Gastroesophageal sphincter (tissue), 4 donors: ENCODE results near the gene CTTNBP2. TPM values are rescaled to one million over a fixed set of nuclear protein-coding genes. Genes with fewer than 3 reads are reported as not detected.

Source experiments
- ATAC-seq: fragments of 150-250 bp; one replicate; pipeline ENCODE4 v1.9.1; 2016; ENCODE audit warnings: mild to moderate bottlenecking, moderate library complexity
- H3K27ac ChIP-seq, 4 donors: fragments of 200-600 bp; sonication (generic) in 3 of 4; 1 replicate in 3 of 4; 2 replicates in 1 of 4; pipeline ENCODE4 v1.5.1; 2016 to 2019
- H3K27me3 ChIP-seq: fragments of 200-600 bp; sonication (generic); one replicate; pipeline ENCODE4 v1.5.1; 2019
- H3K36me3 ChIP-seq, 2 donors: fragments of 200-600 bp; sonication (generic); one replicate each; pipeline ENCODE4 v1.5.1; 2019; ENCODE audit warnings: control low read depth in 1 of 2
- H3K4me1 ChIP-seq, 3 donors: fragments of 200-600 bp; sonication (generic); 1 replicate in 2 of 3; 2 replicates in 1 of 3; pipeline ENCODE4 v1.5.1; 2016 to 2019; ENCODE audit warnings: control low read depth in 2 of 3
- H3K4me3 ChIP-seq, 2 donors: fragments of 200-600 bp; sonication (generic); one replicate each; pipeline ENCODE4 v1.5.1; 2019; ENCODE audit warnings: mild to moderate bottlenecking in 1 of 2, moderate library complexity in 1 of 2
- H3K9me3 ChIP-seq, 3 donors: fragments of 200-600 bp; sonication (generic); one replicate each; pipeline ENCODE4 v1.5.1; 2017 to 2019; ENCODE audit warnings: control low read depth in 2 of 3
- CTCF ChIP-seq, 4 experiments: fragments of 200-600 bp in 2 of 4; fragments of 450-650 bp in 2 of 4; sonication (generic) in 1 of 4; IDR thresholded peaks; one replicate each; pipeline ENCODE4 v1.5.1; 2017 to 2019; ENCODE audit warnings: antibody characterized with exemption in 4 of 4, mild to moderate bottlenecking in 2 of 4, moderate library complexity in 2 of 4
- EP300 ChIP-seq: sonication (generic); formaldehyde crosslinking; IDR thresholded peaks from one replicate; pipeline ENCODE4 v1.6.1; 2017; ENCODE audit warnings: antibody characterized with exemption, mild to moderate bottlenecking
- POLR2A ChIP-seq, 2 donors: fragments of 450-650 bp; IDR thresholded peaks; one replicate each; pipeline ENCODE4 v1.6.1; 2017; ENCODE audit warnings: antibody characterized with exemption in 2 of 2, mild to moderate bottlenecking in 2 of 2, moderate library complexity in 1 of 2
- POLR2AphosphoS5 ChIP-seq: sonication (generic); formaldehyde crosslinking; IDR thresholded peaks from one replicate; pipeline ENCODE4 v1.6.1; 2017; ENCODE audit warnings: antibody characterized with exemption
- WGBS, 2 donors: methylation state at CpG; one replicate each; pipeline ENCODE4 v1.1.5; 2018; ENCODE audit warnings: low coverage in 1 of 2; 5-methylcytosine and 5-hydroxymethylcytosine counted together
- total RNA-seq, 4 donors: library from RNA; depleted of rRNA; stranded (reverse); fragments of >200 nt; gene quantifications; one replicate each; pipeline ENCODE4 v1.1.0, GENCODE V29; 2016

The CTTNBP2 gene
- total RNA-seq, 4 donors from 2014 or later, result 6.1 to 17.4 (median 13.8) TPM

DNA sequence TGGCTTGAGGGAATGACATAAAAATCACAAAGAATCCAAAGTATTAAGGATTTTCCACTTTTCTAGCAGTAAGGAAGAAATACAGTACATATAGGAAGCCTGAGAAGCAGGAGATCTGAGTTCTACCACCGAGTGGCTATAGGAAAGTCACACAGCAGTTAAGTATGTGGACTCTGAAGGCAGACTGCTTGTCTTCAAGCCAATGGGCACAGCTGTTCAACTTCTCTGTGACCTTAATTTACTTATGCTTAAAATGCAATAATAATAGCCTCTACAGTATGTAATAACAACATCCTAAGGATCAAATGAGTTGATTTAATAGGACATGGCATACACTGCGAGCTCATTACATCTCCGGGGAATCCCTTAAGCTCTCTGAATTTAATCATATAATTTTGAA, 68.0 kb downstream of the CTTNBP2 start:
- H3K9me3 ChIP-seq, result no peaks in the 10 kb centered on the region
- H3K27ac ChIP-seq, result no peak overlapping the region
- 83 to 91% methylated on average over 3 of the region's 3 CpGs for WGBS, 2 donors
- TF ChIP-seq CTCF (IDR thresholded peaks at IDR 0.05) (no peak), EP300 (no peak), POLR2A (IDR thresholded peaks at IDR 0.05) (no peak), POLR2AphosphoS5 (no peak)
- peaks cover 0 to 28% (median 5%) of the 10 kb centered on the region in 3 donors for H3K4me1 ChIP-seq
- H3K4me3 ChIP-seq, result no peak overlapping the region
- ATAC-seq, result no peak
- H3K36me3 ChIP-seq, result no peaks in the 10 kb centered on the region
- no peaks in the 10 kb centered on the region for H3K27me3 ChIP-seq

DNA sequence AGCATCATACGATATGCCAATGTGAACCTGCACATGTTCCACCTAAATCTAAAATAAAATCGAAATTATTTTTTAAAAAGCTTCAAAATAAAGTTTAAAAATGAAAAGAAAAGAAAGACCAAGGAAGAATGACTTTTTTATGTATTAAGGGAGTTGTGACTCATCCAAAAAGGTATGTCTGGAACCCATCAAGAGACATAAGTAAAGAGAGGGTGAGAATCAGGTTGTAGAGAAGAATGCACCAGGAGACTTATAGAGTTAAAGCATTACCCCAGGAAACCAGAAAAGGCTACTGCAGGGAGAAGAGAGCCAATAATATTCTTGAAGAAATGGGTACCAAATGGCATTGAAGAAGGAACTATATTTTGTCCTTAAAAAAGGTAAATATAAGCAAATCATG, 69.8 kb downstream of the CTTNBP2 start:
- no peaks in the 10 kb centered on the region for H3K36me3 ChIP-seq
- 85 to 100% methylated on average over 1 to 2 of the region's 2 CpGs for WGBS, 2 donors
- no peaks in the 10 kb centered on the region for H3K9me3 ChIP-seq
- H3K4me3 ChIP-seq, result no peak overlapping the region
- TF ChIP-seq POLR2A (IDR thresholded peaks at IDR 0.05) (no peak), EP300 (no peak), POLR2AphosphoS5 (no peak), CTCF (IDR thresholded peaks at IDR 0.05) (no peak)
- H3K27ac ChIP-seq, result no peak overlapping the region
- H3K27me3 ChIP-seq, result no peaks in the 10 kb centered on the region
- no peak for ATAC-seq
- H3K4me1 ChIP-seq, result peaks cover 0 to 11% (median 5%) of the 10 kb centered on the region in 3 donors

GRCh38 chr7:117802660-117803059, 70.6 kb downstream of the CTTNBP2 start:
- Histone ChIP-seq H3K9me3 (no peaks in the 10 kb centered on the region), H3K36me3 (no peaks in the 10 kb centered on the region), H3K27me3 (no peaks in the 10 kb centered on the region), H3K4me1 (peaks cover 0 to 3% (median 3%) of the 10 kb centered on the region in 3 donors), H3K27ac (no peak overlapping the region), H3K4me3 (no peak overlapping the region)
- no peak for ATAC-seq
- 94% methylated on average over 2 of the region's 2 CpGs for WGBS, 2 donors
- TF ChIP-seq EP300 (no peak), POLR2AphosphoS5 (no peak), POLR2A (IDR thresholded peaks at IDR 0.05) (no peak), CTCF (IDR thresholded peaks at IDR 0.05) (no peak)

GRCh38 chr7:117800841-117801240, 72.4 kb downstream of the CTTNBP2 start:
- Histone ChIP-seq H3K27me3 (no peaks in the 10 kb centered on the region), H3K4me3 (no peak overlapping the region), H3K9me3 (no peaks in the 10 kb centered on the region), H3K27ac (no peak overlapping the region), H3K36me3 (no peaks in the 10 kb centered on the region), H3K4me1 (no peaks in the 10 kb centered on the region)
- TF ChIP-seq EP300 (no peak), POLR2AphosphoS5 (no peak), POLR2A (IDR thresholded peaks at IDR 0.05) (no peak), CTCF (IDR thresholded peaks at IDR 0.05) (no peak)
- WGBS, 2 donors, result 38 to 80% methylated on average over 1 of the region's 1 CpG
- no peak for ATAC-seq

- Histone ChIP-seq H3K36me3 (no peaks in the 10 kb centered on the region), H3K27me3 (no peaks in the 10 kb centered on the region), H3K4me3 (no peak overlapping the region), H3K4me1 (no peaks in the 10 kb centered on the region), H3K9me3 (no peaks in the 10 kb centered on the region), H3K27ac (no peak overlapping the region)
- WGBS, 2 donors, result 76 to 94% methylated on average over 3 of the region's 3 CpGs
- no peak for TF ChIP-seq CTCF (IDR thresholded peaks at IDR 0.05)
- no peak for TF ChIP-seq EP300
- no peak for TF ChIP-seq POLR2A (IDR thresholded peaks at IDR 0.05)
- no peak for TF ChIP-seq POLR2AphosphoS5
- no peak for ATAC-seq
Observed at GRCh38 chr7:117800406-117800805, 72.8 kb downstream of the CTTNBP2 start.
